HCT116 (cell line): ENCODE results near the gene MPZL2. TPM values are rescaled to one million over a fixed set of nuclear protein-coding genes. Genes with fewer than 3 reads are reported as not detected.

Experiments used
- ATAC-seq: fragments of 200-7000 bp; cut with Tn5 transposase; 2 replicates; pipeline ENCODE4 v1.9.1; 2020; ENCODE audit warnings: mild to moderate bottlenecking, moderate library complexity
- BruUV-seq: library from RNA; stranded (reverse); fragments of 400-500 nt; replicated peaks from 2 replicates; lab custom pipeline; 2021; lab: Mats Ljungman, UMichigan
- CTCF ChIA-PET: fragments of 300-600 bp; sonication (Branson Sonifier 250); formaldehyde crosslinking; loops from one replicate; lab custom pipeline; 2021; ENCODE audit warnings: antibody characterized with exemption; lab: Charles Lee
- POLR2A ChIA-PET: fragments of 300-600, 350-600 bp; sonication (Branson Sonifier 250); formaldehyde crosslinking; loops from one replicate; lab custom pipeline; 2021; ENCODE audit warnings: antibody characterized with exemption; lab: Charles Lee
- RAD21 ChIA-PET, 2 experiments: fragments of 300-600 bp; sonication (Branson Sonifier 250); formaldehyde crosslinking; loops; one replicate each; lab custom pipeline; 2023; ENCODE audit warnings: low total read pairs in 2 of 2; ENCODE audit not compliant: uncharacterized antibody in 2 of 2, unreplicated experiment in 2 of 2, low non-redundant PET in 1 of 2; lab: Charles Lee
- DNase-seq: peaks from one replicate; pipeline ENCODE4 v3.0.0-alpha.2; 2010; ENCODE audit warnings: low read depth, low spot score
- H2AFZ ChIP-seq: fragments of 200-600 bp; shearing (Covaris generic), sonication (generic); 2 replicates; pipeline ENCODE4 v1.6.1; 2017; ENCODE audit warnings: low read depth, mixed run types, mixed read lengths, antibody characterized with exemption, low read length; ENCODE audit not compliant: poor library complexity, severe bottlenecking
- H3K27ac ChIP-seq: 2 replicates; pipeline ENCODE4 v1.5.1; 2012; ENCODE audit warnings: low read depth, low read length
- H3K27me3 ChIP-seq: fragments of 200-600 bp; sonication (generic); 2 replicates; pipeline ENCODE4 v1.6.1; 2016; ENCODE audit warnings: mixed run types, low read length, mixed read lengths; ENCODE audit not compliant: insufficient read depth
- H3K36me3 ChIP-seq, 2 experiments: fragments of 200-500 bp in 1 of 2; fragments of 200-600 bp in 1 of 2; sonication (Bioruptor generic) in 1 of 2; sonication (generic) in 1 of 2; 2 replicates each; pipeline versions ENCODE4 v1.5.1 to v1.6.1; 2014 to 2016; ENCODE audit warnings: low read length in 2 of 2, inconsistent platforms in 1 of 2, mixed read lengths in 1 of 2, mixed run types in 1 of 2; ENCODE audit not compliant: insufficient read depth in 2 of 2, control insufficient read depth in 1 of 2
- H3K4me1 ChIP-seq, 2 experiments: fragments of 200-600 bp in 1 of 2; sonication (generic) in 1 of 2; 2 replicates each; pipeline versions ENCODE4 v1.5.1 to v1.6.1; 2012 to 2017; ENCODE audit warnings: low read length in 2 of 2, inconsistent platforms in 1 of 2, mild to moderate bottlenecking in 1 of 2, mixed read lengths in 1 of 2, mixed run types in 1 of 2, moderate library complexity in 1 of 2; ENCODE audit not compliant: insufficient read depth in 2 of 2, control insufficient read depth in 1 of 2
- H3K4me2 ChIP-seq: fragments of 200-600 bp; sonication (generic); 2 replicates; pipeline ENCODE4 v1.6.1; 2017; ENCODE audit warnings: mixed run types, low read length, mixed read lengths
- H3K4me3 ChIP-seq, 2 experiments: fragments of 200-600 bp in 1 of 2; sonication (generic) in 1 of 2; replicated peaks in 1 of 2; 2 replicates each; pipeline ENCODE4 v1.5.1; 2011 to 2016; ENCODE audit warnings: low read length in 2 of 2, control low read depth in 1 of 2, low read depth in 1 of 2, mild to moderate bottlenecking in 1 of 2, mixed read lengths in 1 of 2, mixed run types in 1 of 2
- H3K79me2 ChIP-seq: fragments of 200-600 bp; sonication (generic); 2 replicates; pipeline ENCODE4 v1.6.1; 2017; ENCODE audit warnings: mild to moderate bottlenecking, mixed run types, low read length, moderate library complexity, mixed read lengths; ENCODE audit not compliant: insufficient read depth
- H3K9ac ChIP-seq: fragments of 200-600 bp; sonication (generic); 2 replicates; pipeline ENCODE4 v1.6.1; 2016; ENCODE audit warnings: low read length, mixed read lengths
- H3K9me2 ChIP-seq: fragments of 200-600 bp; sonication (generic), shearing (Covaris generic); 2 replicates; pipeline ENCODE4 v1.6.1; 2017; ENCODE audit warnings: mixed run types, mild to moderate bottlenecking, moderate library complexity; ENCODE audit not compliant: insufficient read depth
- H3K9me3 ChIP-seq, 2 experiments: fragments of 200-500 bp in 1 of 2; fragments of 200-600 bp in 1 of 2; sonication (Bioruptor generic) in 1 of 2; sonication (generic) in 1 of 2; 2 replicates each; pipeline ENCODE4 v1.6.1; 2014 to 2017; ENCODE audit warnings: low read length in 2 of 2, mixed read lengths in 2 of 2, inconsistent platforms in 1 of 2, low read depth in 1 of 2, mild to moderate bottlenecking in 1 of 2, mixed run types in 1 of 2, moderate library complexity in 1 of 2; ENCODE audit not compliant: control insufficient read depth in 1 of 2, insufficient read depth in 1 of 2
- H4K20me1 ChIP-seq: fragments of 200-600 bp; sonication (generic), shearing (Covaris generic); 2 replicates; pipeline ENCODE4 v1.6.1; 2017; ENCODE audit warnings: mixed run types, mild to moderate bottlenecking, moderate library complexity; ENCODE audit not compliant: insufficient read depth
- CTCF ChIP-seq, 3 experiments: fragments of 200-600 bp in 1 of 3; sonication (generic) in 1 of 3; IDR thresholded peaks in 2 of 3; conservative IDR thresholded peaks in 1 of 3; 2 replicates each; pipeline ENCODE4 v1.5.1; 2012 to 2017; ENCODE audit warnings: low read depth in 2 of 3, low read length in 2 of 3, antibody characterized with exemption in 1 of 3, borderline replicate concordance in 1 of 3, control low read depth in 1 of 3, mild to moderate bottlenecking in 1 of 3, mixed read lengths in 1 of 3, mixed run types in 1 of 3, moderate library complexity in 1 of 3; ENCODE audit not compliant: insufficient read depth in 1 of 3
- JUND ChIP-seq: IDR thresholded peaks from 2 replicates; pipeline ENCODE4 v1.6.1; 2012
- POLR2AphosphoS5 ChIP-seq: IDR thresholded peaks from 2 replicates; pipeline ENCODE4 v1.6.1; 2011; ENCODE audit warnings: mild to moderate bottlenecking, low read depth, low read length, moderate library complexity
- RAD21 ChIP-seq: IDR thresholded peaks from 2 replicates; pipeline ENCODE4 v1.6.1; 2012; ENCODE audit warnings: low read depth, mild to moderate bottlenecking
- SIN3A ChIP-seq: IDR thresholded peaks from 2 replicates; pipeline ENCODE4 v1.6.1; 2012; ENCODE audit warnings: low read depth
- SP1 ChIP-seq: IDR thresholded peaks from 2 replicates; pipeline ENCODE4 v1.6.1; 2012; ENCODE audit warnings: low read depth
- YY1 ChIP-seq: IDR thresholded peaks from 2 replicates; pipeline ENCODE4 v1.6.1; 2011; ENCODE audit warnings: low read length, low read depth, moderate library complexity, mild to moderate bottlenecking; ENCODE audit not compliant: insufficient replicate concordance; ENCODE audit errors: extremely low read depth
- ZBTB33 ChIP-seq: IDR thresholded peaks from 2 replicates; pipeline ENCODE4 v1.6.1; 2011; ENCODE audit warnings: mild to moderate bottlenecking, low read length, moderate library complexity; ENCODE audit not compliant: insufficient replicate concordance; ENCODE audit errors: extremely low read depth
- ZNF274 ChIP-seq: fragments of 200-500 bp; sonication (Bioruptor generic); IDR thresholded peaks from 2 replicates; pipeline ENCODE4 v1.6.1; 2014; ENCODE audit warnings: mild to moderate bottlenecking, low read depth, low read length, inconsistent platforms
- intact Hi-C: fragments of 100-400 bp; cut with micrococcal nuclease; formaldehyde crosslinking; loops from 2 replicates; pipeline ENCODE4 v1.10.0; 2022
- total RNA-seq: library from RNA; stranded (reverse); gene quantifications from one replicate; pipeline ENCODE4 v1.2.1, GENCODE V29; 2021; ENCODE audit not compliant: unreplicated experiment

Gene MPZL2
- total RNA-seq, 1 experiment from 2014 or later, result 16.8 TPM

- H3K4me2 ChIP-seq, result no peak overlapping the region
- H3K9me3 ChIP-seq, result no peaks in the 10 kb centered on the region
- no peak overlapping the region for H2AFZ ChIP-seq
- H3K36me3 ChIP-seq, result no peaks in the 10 kb centered on the region
- H3K9ac ChIP-seq, result no peak overlapping the region
- ChIA-PET CTCF (no interaction called here), RAD21 (no interaction called here), POLR2A (interaction anchor here (0.8 kb wide), 1 partner anchor 12 kb away, joined by 3 read pairs; the partner anchor contains the start of gene MPZL3)
- no TSS peak for BruUV-seq
- no peaks in the 10 kb centered on the region for H3K9me2 ChIP-seq
- no peaks in the 10 kb centered on the region for H3K27me3 ChIP-seq
- no peak for DNase-seq
- no peak for TF ChIP-seq SIN3A
- intact Hi-C loops, result no loop called here
- peaks cover 28 to 34% of the 10 kb centered on the region in 2 experiments for H3K4me1 ChIP-seq
- H3K4me3 ChIP-seq, result no peak overlapping the region
- ATAC-seq, result no peak
- H3K27ac ChIP-seq, result no peak overlapping the region
- no peaks in the 10 kb centered on the region for H4K20me1 ChIP-seq
- no peaks in the 10 kb centered on the region for H3K79me2 ChIP-seq
Measured at GRCh38 chr11:118239509-118240205, 24.4 kb downstream of the MPZL2 start.

- TF ChIP-seq ZBTB33 (no peak), CTCF (IDR thresholded peaks at IDR 0.05 in 2 of 3, conservative IDR thresholded peaks at IDR 0.05 in 1 of 3; ENCODE audit: borderline replicate concordance in 1 of 3, insufficient read depth in 1 of 3, low read depth in 2 of 3, low read length in 2 of 3) (no peak), RAD21 (no peak), POLR2AphosphoS5 (no peak), YY1 (no peak), JUND (no peak), ZNF274 (no peak), SP1 (no peak)
- TF ChIP-seq, all 23 proteins: peak for 0
- no peak for ATAC-seq
- no peak overlapping the region for H3K4me2 ChIP-seq
Measured at GRCh38 chr11:118238929-118239328, 25.2 kb downstream of the MPZL2 start.

More at GRCh38 chr11:118238929-118239328, 25.2 kb downstream of the MPZL2 start:
- Histone ChIP-seq H3K36me3 (no peaks in the 10 kb centered on the region), H3K27ac (no peak overlapping the region), H3K27me3 (no peaks in the 10 kb centered on the region), H3K9me2 (no peaks in the 10 kb centered on the region), H4K20me1 (no peaks in the 10 kb centered on the region), H3K9ac (no peak overlapping the region), H2AFZ (no peak overlapping the region), H3K4me1 (peaks cover 29 to 35% of the 10 kb centered on the region in 2 experiments), H3K79me2 (no peaks in the 10 kb centered on the region), H3K9me3 (no peaks in the 10 kb centered on the region), H3K4me3 (no peak overlapping the region)
- CTCF ChIA-PET, result no interaction called here
- RAD21 ChIA-PET, result no interaction called here
- intact Hi-C loops, result no loop called here
- BruUV-seq, result no TSS peak
- DNase-seq, result no peak
- POLR2A ChIA-PET, result interaction anchor here (0.8 kb wide), 1 partner anchor 13 kb away, joined by 3 read pairs; the partner anchor contains the start of gene MPZL3
